Dermis microvascular lymphatic vessel endothelial cell (primary cell): ENCODE results near the gene GALNT12. TPM values are rescaled to one million over a fixed set of nuclear protein-coding genes. Genes with fewer than 3 reads are reported as not detected.

Experiments used
- DNase-seq, 2 donors: peaks; one replicate each; pipeline versions ENCODE4 v3.0.0 to v3.0.0-alpha.2; 2010; ENCODE audit warnings: low read depth in 2 of 2
- total RNA-seq: library from RNA; depleted of rRNA; stranded (reverse); fragments of >200 nt; gene quantifications from 2 replicates; pipeline ENCODE4 v1.2.1, GENCODE V29; 2014

GALNT12 gene
- total RNA-seq, result 0.26 and 0.38 TPM in 2 replicates

DNA sequence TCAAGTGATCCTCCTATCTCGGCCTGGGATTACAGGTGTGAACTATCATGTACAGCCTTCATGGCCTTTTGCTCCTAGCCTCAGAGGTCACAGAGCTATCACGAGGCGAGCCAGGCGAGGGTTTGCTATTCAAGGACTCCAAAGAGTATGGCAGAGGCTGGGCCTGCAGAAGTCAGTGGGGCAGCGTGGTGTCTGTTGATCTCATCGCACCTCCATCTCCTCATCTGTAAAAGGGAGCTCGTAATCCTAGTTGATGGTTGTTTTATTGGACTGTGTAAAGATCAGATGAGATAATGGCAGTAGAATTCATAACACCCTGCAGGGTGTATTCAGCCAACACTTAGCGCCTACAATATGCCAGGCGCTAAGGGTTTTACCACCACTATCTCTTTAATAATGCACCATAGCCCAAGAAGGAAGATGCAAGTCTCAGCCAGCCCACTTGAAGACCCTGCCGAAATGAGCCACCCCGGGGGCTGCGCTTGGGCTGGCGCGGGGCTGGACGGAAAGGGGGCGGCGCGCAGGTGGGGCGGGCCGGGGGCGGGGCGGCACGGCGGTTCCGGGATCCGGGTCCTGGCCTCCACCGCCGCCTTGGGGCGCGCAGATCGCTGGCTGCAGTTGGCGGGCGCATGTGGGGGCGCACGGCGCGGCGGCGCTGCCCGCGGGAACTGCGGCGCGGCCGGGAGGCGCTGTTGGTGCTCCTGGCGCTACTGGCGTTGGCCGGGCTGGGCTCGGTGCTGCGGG, at the start of gene GALNT12:
Gene GALNT12, plus strand, starts transcription at position 601 of the 744 bp plus-strand sequence. Its CDS starts 29 bp downstream, at position 630.
- DNase-seq, result no peak

DNA sequence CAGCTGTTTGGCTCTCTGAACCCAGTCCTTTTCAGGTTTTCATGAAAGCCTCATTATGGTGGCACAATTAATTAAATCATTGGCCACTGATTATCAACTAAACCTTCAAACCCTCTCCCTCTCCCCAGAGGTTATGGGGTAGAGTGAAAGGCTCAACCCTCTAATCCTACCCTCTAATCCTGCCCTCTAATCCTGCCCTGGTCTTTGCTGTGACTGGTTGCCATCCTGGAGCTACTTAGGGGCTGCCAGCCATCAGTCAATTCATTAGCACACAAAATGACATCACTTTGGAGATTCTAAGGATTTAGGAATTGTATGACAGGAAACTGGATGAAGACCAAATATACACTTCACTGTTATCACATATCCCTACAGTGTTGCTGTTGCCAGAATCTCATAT, 47.2 kb upstream of the GALNT12 start:
- no peak for DNase-seq

DNA sequence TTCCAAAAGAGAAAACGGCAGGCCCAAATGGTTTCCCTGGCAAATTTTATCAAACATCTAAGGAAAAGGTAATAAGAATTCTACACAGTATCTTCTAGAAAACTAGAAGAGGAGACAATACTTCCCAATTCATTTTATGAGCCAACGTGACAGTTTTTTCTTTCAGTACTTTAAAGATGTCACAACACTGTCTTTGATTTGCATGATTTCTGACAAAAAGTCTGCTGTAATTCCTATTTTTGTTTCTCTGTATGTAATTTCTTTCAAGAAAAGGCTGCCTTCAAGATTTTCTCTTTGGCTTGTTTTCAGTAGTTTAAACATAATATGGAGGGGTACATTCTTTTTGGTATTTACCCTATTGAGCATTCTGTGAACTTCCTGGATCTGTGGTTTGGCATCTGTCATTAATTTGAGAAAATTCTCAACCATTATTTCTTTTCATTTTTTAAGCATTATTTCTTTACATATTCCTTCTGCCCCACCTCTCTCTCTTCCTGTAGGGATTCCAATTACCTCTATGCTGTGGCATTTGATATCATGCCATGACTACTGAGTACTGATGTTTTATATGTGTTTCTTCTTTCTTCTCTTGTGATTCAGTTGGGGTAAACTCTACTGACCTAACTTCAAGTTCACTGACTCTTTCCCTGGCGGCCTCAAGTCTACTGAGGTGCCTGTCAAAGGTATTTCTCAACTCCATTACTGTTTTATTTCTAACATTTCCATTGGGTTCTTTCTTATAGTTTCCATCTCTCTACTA, 43.3 kb upstream of the GALNT12 start:
- DNase-seq, result no peak

DNA sequence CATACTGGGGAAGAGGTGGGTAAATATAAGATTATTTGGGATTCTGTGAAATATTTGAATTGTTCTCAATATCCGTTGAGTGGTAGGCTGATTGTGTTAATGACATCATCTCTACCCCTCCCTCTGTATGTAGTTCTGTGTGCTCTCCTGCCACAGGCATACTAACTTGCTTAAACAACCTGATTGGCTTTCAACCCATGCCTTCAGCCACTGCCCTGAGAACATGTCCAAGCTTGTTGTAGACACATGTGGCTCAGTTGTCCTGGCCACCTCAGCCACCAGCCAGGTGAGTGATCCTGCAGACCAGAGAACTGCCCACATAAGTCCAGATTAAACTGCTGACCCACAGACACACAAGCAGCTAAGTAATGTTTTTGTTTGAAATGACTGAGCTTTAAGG, 42.2 kb upstream of the GALNT12 start:
- DNase-seq, result no peak

GRCh38 chr9:98766586-98766985, 40.9 kb upstream of the GALNT12 start:
- DNase-seq, result no peak

DNA sequence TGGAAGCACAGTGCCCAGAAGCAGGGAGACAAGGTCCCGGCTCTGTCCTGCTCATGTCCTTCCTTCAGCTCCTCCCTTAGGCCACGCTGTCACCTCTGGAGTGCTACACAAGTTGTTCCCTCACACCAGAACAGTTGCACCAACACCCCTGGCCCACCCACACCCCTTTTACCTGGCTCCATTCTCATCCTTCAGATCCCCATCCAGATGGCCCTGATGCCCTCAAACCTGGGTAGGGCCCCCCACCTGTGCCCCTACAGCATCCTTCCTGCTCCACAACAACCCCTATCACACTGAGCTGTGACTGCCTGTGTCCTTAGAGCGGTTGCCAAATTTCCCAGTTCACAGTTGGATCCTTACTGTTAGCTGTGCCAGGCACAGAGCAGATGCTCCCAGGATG, 40.3 kb upstream of the GALNT12 start:
- DNase-seq, result no peak

DNA sequence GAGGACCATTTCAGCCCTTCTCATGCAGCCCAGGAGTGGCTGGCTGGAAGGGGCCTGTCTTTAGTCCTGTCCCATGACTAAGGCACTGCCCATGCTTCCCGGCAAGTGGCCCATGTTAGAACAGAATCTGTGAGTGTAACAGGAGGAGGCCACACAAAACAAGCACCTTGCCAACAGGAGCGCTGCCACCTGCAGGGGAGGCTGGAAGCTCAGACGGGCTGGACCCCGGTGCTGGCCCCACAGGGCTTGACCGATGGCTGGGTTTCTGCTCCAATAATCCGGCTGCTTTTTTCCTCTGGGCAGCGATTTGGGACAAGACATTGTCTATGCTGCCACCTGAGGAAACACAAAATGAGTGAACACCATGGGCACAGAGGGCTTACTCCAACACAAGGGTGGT, 39.6 kb upstream of the GALNT12 start:
- no peak for DNase-seq

DNA sequence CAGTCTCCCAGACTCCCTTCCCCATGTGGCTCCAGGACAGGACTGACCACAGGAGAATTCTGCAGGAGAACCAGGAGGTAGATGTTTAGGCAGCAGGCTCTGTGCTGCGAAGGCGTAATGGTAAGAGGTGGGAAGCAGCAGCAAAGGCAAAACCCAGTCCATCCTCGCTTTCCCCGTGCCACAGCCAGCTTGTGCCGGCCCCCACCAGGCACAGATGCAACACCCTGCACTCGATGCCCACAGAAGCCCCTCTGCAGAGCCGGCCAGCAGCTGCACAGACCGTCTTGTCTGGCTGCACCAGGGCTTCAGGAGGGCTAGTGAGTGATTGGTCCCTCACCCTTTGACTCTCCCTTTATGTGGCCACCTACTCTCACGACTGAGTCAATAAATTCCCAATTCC, 39.1 kb upstream of the GALNT12 start:
- DNase-seq, result no peak

GRCh38 chr9:98770717-98771116, 36.8 kb upstream of the GALNT12 start:
- DNase-seq, result no peak

- DNase-seq, result no peak
These were observed 36.1 kb upstream of the GALNT12 start for GRCh38 chr9:98771209-98771874.

DNA sequence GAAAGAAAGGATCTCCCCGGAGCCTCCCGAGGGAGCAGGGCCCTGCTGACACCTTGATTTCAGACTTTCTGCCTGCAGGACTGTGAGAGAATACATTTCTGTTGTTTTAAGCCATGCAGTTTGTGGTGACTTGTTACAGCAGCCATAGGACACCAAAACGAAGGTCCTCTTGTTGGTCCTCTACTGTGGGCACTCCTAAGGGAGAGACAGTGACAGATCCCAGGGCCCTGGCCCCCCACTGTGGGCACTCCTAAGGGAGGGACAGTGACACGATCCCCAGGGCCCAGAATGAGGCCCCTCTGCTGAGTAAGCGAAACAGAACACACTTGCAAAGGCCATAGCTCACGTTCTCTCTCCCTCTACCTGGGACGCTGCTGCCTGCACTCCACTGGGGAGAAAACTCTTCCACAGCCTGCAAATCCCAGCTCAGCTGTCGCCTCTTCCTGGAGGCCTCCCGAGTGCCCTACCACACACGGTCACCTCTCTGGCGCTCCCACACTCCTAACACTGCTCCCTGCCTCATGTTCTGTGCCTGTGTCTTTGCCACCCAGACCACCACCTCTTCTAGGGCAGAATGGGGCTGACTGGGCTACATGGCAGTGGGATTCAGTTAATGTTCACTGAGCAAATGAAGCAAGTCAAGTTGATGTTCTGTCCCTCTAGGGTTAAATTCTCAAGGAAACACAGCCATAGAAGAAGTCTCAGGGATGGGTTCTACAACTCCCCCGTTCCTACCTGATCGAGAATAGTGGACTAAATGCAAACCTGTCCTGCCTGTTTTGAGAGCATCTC, 34.9 kb upstream of the GALNT12 start:
- DNase-seq, result no peak

DNA sequence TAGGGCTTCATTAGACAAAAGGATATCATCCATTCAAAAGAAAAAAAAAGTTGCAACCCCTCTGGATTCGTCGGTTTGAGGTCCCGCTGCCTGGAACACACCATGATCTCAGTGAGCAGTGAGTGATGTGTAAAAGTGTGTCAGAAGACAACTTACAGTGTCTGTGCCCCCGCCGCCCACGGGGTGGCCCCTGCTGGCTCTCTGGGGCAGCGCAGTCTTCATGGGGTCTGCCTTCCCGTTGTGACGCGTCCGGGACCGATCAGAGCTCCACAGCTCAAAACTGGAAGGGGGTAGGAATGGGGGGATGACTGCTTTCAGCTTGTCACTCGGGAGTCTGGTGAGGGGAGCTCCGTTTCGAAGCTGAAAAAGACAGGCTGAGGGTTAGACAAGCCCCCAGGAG, 33.7 kb upstream of the GALNT12 start:
- DNase-seq, result no peak

- peak in 1 of 2 donors; percentile 29 for DNase-seq
These were observed 32.7 kb upstream of the GALNT12 start for GRCh38 chr9:98774746-98775145.

DNA sequence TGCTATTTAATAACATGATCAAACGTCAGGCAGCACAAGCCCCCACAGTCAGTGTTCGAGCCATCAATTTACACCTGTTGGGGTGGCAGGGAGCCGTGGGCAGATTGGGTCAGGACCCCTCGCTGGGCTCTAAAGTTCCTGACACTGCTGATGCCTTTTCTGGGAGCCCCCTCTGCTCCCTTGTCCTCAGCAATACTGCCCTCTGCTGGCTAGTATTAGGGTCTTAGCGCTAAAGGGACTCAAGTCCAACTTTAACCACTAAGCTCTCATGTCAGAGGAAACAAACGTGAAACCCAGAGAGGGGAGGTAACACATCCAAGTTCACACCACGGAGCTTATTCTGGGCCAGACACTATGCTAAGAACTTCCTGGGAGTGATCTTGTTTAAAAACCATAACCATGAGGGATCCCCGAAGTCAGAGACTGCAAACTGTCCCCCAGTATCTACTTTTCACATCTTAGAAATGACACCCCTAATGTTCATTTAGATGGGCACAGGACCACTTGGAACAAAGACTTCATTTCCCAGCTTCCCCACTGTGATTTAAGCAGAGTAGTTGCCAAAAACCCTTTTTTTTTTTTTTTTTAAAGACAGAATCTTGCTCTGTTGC, 31.5 kb upstream of the GALNT12 start:
- DNase-seq, result peak; percentile 66 to 81

DNA sequence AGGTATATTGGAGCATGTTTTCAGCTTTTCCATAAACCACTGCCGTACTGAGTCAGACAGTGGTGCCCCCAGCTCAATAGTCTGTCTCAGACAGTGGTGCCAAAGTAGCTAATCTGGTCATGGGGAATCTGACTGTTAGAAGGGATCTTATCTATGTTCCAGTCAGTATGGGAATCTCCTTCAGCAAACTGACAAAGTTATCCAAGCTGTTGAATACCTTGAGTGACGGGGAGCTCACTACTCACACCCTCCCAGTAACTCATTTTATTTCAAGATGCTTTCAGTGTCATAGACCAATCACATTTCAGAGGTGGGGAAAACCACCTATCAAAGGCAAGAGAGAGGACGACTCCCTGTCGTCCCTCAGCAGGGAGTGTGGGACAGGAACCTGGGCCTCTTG, 29.9 kb upstream of the GALNT12 start:
- DNase-seq, result no peak

- no peak for DNase-seq
These were observed 29.2 kb upstream of the GALNT12 start for GRCh38 chr9:98778251-98778650.

DNA sequence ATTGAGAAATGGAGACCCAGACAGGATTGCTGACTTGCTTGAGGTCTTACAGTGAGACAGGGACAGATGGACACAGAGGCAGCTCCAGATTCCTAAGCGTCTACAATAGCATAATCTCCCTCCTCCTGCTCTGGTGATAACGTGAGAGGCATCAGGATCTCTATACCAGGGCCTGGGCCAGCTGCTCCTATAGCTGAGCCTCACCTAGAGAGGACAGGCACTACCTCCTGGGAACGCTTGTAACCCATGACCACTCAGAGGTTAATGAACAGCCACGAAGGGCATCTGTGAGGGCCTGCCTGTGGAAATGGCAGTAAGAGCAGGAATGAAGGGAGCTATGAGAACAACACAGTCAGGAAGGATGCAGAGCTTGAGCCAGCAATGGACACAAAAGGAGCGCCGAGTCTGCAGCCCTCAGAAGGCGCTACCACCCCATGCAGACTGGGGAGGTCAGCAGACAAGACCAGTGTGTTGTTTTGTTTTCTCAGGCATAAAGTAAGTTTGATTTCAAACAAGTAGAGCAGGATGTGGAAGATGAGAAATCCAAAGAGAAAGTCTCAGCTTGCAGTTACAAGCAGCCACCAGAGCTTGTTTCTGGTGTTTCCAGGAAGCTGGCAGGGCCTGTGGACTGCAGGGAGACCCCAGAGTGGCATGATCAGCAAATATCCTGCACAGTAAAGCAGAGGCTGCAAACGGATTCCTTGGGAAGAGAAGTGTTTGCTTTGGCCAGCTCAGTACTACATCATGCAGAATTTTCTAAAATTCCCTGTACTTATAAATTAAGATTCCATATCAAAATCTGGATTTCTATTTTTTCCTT, 28.5 kb upstream of the GALNT12 start:
- peak; percentile 43 to 94 for DNase-seq

DNA sequence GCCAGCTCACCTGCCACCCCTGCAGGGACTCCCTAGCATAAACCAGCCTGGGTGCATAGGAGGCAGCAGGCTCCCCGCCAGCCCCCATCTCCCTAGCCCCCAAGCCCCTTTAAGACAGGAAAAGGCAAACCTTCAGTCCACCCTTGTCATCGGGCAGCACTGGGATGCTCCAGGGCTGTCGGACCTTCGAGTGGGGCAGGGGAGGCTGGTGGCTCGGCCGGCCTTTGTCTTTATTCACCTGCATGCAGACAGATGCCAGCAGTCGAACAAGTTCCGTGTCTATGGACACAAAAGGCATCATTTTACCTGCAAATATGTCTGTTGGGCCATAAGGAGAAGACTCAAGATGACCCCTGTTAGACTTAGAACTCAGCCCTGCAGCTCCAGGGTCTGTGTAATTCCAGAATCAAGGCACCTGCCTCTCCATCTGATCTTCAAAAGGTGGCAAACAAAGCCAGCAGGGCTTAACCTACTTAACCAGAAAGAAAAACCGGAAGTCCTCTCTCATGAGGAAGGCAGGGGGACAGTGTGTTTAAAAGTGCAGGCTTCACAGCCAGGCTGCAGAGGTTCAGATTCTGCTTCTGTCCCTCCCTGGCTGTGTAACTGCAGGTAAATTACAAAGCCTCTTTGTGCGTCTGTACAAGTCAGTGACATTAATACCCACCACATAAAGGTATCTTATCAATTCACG, 27.3 kb upstream of the GALNT12 start:
- DNase-seq, result no peak

GRCh38 chr9:98781588-98782383, 25.7 kb upstream of the GALNT12 start:
- DNase-seq, result no peak
